ENCODE measurements around the gene TLR8.

DNA sequence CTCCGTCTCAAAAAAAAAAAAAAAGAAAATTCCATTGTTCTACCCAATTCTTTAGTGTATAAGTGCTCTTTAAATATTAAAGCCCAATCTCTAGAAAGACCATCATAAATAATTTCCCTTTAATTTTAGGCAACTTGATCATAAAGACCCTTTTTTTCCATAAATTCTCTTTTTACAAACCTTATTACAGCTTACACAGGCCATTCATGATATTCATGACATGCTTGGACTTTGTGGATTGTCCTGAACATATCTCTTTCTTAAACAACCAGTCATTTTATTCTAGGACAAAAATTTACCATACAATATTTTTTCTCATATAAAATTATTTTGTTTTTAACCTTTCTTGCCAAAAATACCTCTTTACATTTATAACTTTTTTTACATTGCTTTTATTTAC lies 30.5 kb downstream of the TLR8 start:
- TF ChIP-seq POLR2AphosphoS5 (IDR thresholded peaks at IDR 0.05; ENCODE audit: low read depth, low read length) (no peak), POLR2A (IDR thresholded peaks at IDR 0.05; ENCODE audit: low read depth, low read length) (no peak)

Data from GM12892 (cell line).